K562 (cell line): ENCODE results near the gene FCGBP.

Experiments used
- PHF21A ChIP-seq: fragments of 450-650 bp; IDR thresholded peaks from 2 replicates; pipeline ENCODE4 v1.6.1; 2017; ENCODE audit warnings: low read depth, borderline replicate concordance
- TF ChIP-seq, protein P1 (sequence below): sonication (generic); formaldehyde crosslinking; IDR thresholded peaks from 2 replicates; pipeline ENCODE4 v1.4.0; 2020; ENCODE audit warnings: mild to moderate bottlenecking, missing genetic modification reagents

DNA sequence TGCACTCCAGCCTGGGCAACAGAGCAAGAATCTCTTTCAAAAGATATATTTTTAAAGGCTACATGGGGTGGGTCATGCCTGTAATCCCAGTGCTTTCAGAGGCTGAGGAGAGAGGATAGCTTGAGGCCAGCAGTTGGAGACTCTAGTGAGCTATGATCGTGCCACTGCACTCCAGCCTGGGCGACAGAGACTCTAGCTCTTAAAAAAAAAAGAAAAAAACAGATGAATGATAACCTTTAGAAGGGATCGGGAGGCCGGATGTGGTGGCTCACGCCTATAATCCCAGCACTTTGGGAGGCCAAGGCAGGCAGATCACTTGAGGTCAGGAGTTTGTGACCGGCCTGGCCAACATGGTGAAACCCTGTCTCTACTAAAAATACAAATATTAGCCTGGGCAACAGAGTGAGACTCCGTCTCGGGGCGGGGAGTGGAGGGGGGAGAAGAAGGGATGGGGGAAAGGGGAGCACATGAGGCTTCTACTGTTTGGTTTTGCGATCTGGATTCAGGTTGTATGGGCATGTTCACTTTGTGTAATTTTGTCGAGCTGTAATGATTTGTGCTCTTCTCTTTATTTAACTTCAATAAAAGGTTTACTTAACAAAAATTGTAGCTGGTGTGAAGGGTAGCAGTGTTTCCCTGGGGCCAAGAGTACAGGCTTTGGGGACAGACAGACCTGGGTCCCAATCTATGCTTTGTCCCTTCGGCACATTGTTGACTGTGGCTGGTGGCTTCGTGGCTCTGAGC lies 35.4 kb upstream of the FCGBP start:
- TF ChIP-seq, protein P1, sequence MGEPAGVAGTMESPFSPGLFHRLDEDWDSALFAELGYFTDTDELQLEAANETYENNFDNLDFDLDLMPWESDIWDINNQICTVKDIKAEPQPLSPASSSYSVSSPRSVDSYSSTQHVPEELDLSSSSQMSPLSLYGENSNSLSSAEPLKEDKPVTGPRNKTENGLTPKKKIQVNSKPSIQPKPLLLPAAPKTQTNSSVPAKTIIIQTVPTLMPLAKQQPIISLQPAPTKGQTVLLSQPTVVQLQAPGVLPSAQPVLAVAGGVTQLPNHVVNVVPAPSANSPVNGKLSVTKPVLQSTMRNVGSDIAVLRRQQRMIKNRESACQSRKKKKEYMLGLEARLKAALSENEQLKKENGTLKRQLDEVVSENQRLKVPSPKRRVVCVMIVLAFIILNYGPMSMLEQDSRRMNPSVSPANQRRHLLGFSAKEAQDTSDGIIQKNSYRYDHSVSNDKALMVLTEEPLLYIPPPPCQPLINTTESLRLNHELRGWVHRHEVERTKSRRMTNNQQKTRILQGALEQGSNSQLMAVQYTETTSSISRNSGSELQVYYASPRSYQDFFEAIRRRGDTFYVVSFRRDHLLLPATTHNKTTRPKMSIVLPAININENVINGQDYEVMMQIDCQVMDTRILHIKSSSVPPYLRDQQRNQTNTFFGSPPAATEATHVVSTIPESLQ = no peak
- no peak for TF ChIP-seq PHF21A
